ENCODE measurements around the gene SETBP1. TPM values are rescaled to one million over a fixed set of nuclear protein-coding genes. Genes with fewer than 3 reads are reported as not detected.

The SETBP1 gene
- total and polyA plus RNA-seq, 2 of the 8 experiments (the other 6 are each of a cell fraction or from before 2014, with no cell fraction given) = 2.0 to 6.5 TPM

DNA sequence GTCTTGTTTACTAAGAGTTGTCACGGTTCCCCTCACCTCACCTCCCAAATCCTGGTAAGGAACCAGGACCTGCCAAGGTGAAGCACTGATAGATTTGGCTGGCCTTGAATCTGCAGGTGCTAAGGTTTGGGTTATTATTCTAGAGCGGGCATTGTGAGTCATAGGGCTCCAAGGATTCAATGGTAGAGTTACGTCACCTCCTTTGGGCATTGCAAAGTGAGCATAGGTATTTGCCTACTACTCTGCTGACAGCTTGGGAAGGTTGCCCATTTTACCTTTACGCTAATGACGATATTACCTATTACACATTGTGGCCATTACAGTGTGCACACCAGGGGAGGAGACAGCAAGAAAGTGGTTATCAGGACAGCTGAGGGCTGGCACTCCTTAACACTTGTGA, 59.3 kb downstream of the SETBP1 start (continued):
- no peak for TF ChIP-seq CTCF (IDR thresholded peaks at IDR 0.05; ENCODE audit: control extremely low read depth in 1 of 3, insufficient read depth in 1 of 3, low read depth in 1 of 3, low read length in 3 of 3)
- no peak for TF ChIP-seq BRCA1 (IDR thresholded peaks at IDR 0.05; ENCODE audit: low read depth, low read length)

All from H1 (cell line).